HL-60 (cell line): Measurements from ENCODE around the gene POLH.
"Not testable (repeated sequence)": the region's sequence is repeated elsewhere in the genome, so short reads cannot be mapped to it uniquely, and the experiment has no call there.

Experiments used
- CTCF ChIP-seq: IDR thresholded peaks from one replicate; pipeline ENCODE4 v1.5.1; 2011; ENCODE audit warnings: low read length, control low read depth, inconsistent platforms; ENCODE audit not compliant: insufficient read depth
- GABPA ChIP-seq: IDR thresholded peaks from 2 replicates; pipeline ENCODE4 v1.6.1; 2012; ENCODE audit warnings: low read depth
- REST ChIP-seq: IDR thresholded peaks from 2 replicates; pipeline ENCODE4 v1.6.1; 2012; ENCODE audit warnings: low read depth; ENCODE audit not compliant: insufficient replicate concordance

- TF ChIP-seq REST, CTCF, GABPA: not testable (repeated sequence)
Observed at GRCh38 chr6:43662948-43663347, 87.0 kb downstream of the POLH start.
